HepG2 (cell line): Measurements from ENCODE around the gene FJX1. TPM values are rescaled to one million over a fixed set of nuclear protein-coding genes. Genes with fewer than 3 reads are reported as not detected.

Experiments used
- ATAC-seq: fragments of 200-7000 bp; cut with Tn5 transposase; 3 replicates; pipeline ENCODE4 v1.9.1; 2020; ENCODE audit warnings: mild to moderate bottlenecking, moderate library complexity
- BruUV-seq: library from RNA; stranded (reverse); fragments of 400-500 nt; replicated peaks from 2 replicates; lab custom pipeline; 2021; lab: Mats Ljungman, UMichigan
- CTCF ChIA-PET: fragments of 300-600 bp; formaldehyde crosslinking; extraction: SDS; loops from one replicate; lab custom pipeline; 2021; ENCODE audit warnings: low total read pairs, inconsistent platforms, low intra/inter-chr PET ratio; lab: Yijun Ruan, JAX
- POLR2A ChIA-PET: fragments of 350-600 bp; sonication (Branson Sonifier 250); formaldehyde crosslinking; loops from one replicate; lab custom pipeline; 2020; ENCODE audit warnings: antibody characterized with exemption, inconsistent platforms; lab: Yijun Ruan, JAX
- DNase-seq: peaks from one replicate; pipeline ENCODE4 v3.0.0-alpha.2; 2015; ENCODE audit warnings: low spot score
- FAIRE-seq: peaks from 3 replicates; lab custom pipeline; 2011; peaks lifted over from hg19 to GRCh38; lab: Jason Lieb, UNC
- H2AFZ ChIP-seq: one replicate; pipeline ENCODE4 v1.6.1; 2011; ENCODE audit warnings: low read length, inconsistent platforms
- H3K27ac ChIP-seq: fragments of 300-600 bp; 3 replicates; pipeline ENCODE4 v1.8.0; 2011; ENCODE audit warnings: mixed run types, mild to moderate bottlenecking, mixed read lengths, low read length, inconsistent platforms; ENCODE audit not compliant: insufficient read depth; ENCODE audit errors: extremely low read length
- H3K27me3 ChIP-seq, 2 experiments: fragments of 200-600 bp in 1 of 2; 2 replicates in 1 of 2; 3 replicates in 1 of 2; pipeline versions ENCODE4 v1.6.0 to v1.8.0; 2011; ENCODE audit warnings: low read length in 2 of 2, mild to moderate bottlenecking in 2 of 2, moderate library complexity in 2 of 2, inconsistent platforms in 1 of 2; ENCODE audit not compliant: insufficient read depth in 2 of 2, control insufficient read depth in 1 of 2
- H3K36me3 ChIP-seq, 2 experiments: fragments of 200-600 bp in 1 of 2; replicated peaks in 1 of 2; 2 replicates in 1 of 2; 3 replicates in 1 of 2; pipeline versions ENCODE4 v1.5.1 to v1.8.0; 2011; ENCODE audit warnings: low read length in 2 of 2, inconsistent platforms in 1 of 2; ENCODE audit not compliant: insufficient read depth in 2 of 2, control insufficient read depth in 1 of 2
- H3K4me1 ChIP-seq: 2 replicates; pipeline ENCODE4 v1.5.1; 2012; ENCODE audit warnings: low read length, inconsistent platforms; ENCODE audit not compliant: insufficient read depth
- H3K4me2 ChIP-seq: 2 replicates; pipeline ENCODE4 v1.6.0; 2011; ENCODE audit warnings: low read depth, low read length, inconsistent platforms
- H3K4me3 ChIP-seq, 3 experiments: fragments of 200-600 bp in 1 of 3; sonication (generic), shearing (Covaris generic) in 1 of 3; replicated peaks in 1 of 3; 2 replicates each; pipeline ENCODE4 v1.5.1; 2011 to 2016; ENCODE audit warnings: low read length in 3 of 3, inconsistent platforms in 2 of 3, low read depth in 2 of 3, mild to moderate bottlenecking in 2 of 3, control low read depth in 1 of 3, mixed read lengths in 1 of 3; ENCODE audit not compliant: insufficient read depth in 1 of 3
- H3K79me2 ChIP-seq: one replicate; pipeline ENCODE4 v1.6.1; 2011; ENCODE audit warnings: low read length, inconsistent platforms; ENCODE audit not compliant: insufficient read depth
- H3K9ac ChIP-seq: 2 replicates; pipeline ENCODE4 v1.6.0; 2011; ENCODE audit warnings: mild to moderate bottlenecking, low read depth, low read length, inconsistent platforms; ENCODE audit not compliant: insufficient read depth
- H3K9me3 ChIP-seq: 2 replicates; pipeline ENCODE4 v1.5.1; 2012; ENCODE audit warnings: mild to moderate bottlenecking, low read length
- H4K20me1 ChIP-seq: 2 replicates; pipeline ENCODE4 v1.6.0; 2011; ENCODE audit warnings: inconsistent platforms, mild to moderate bottlenecking, low read length, moderate library complexity; ENCODE audit not compliant: insufficient read depth
- CCDC6 ChIP-seq: sonication (generic); formaldehyde crosslinking; IDR thresholded peaks from 2 replicates; pipeline ENCODE4 v1.8.1; 2022; ENCODE audit warnings: mild to moderate bottlenecking, missing genetic modification reagents, moderate library complexity
- CENPT ChIP-seq: sonication (generic); formaldehyde crosslinking; IDR thresholded peaks from 2 replicates; pipeline ENCODE4 v1.8.0; 2022; ENCODE audit warnings: low read depth, mild to moderate bottlenecking, moderate library complexity, missing genetic modification reagents
- ELF1 ChIP-seq: sonication (generic); formaldehyde crosslinking; IDR thresholded peaks from 2 replicates; pipeline ENCODE4 v1.4.0; 2020; ENCODE audit warnings: missing genetic modification reagents
- GABPA ChIP-seq, 2 experiments: IDR thresholded peaks; 2 replicates each; pipeline ENCODE4 v1.6.1; 2011 to 2016; ENCODE audit warnings: low read depth in 2 of 2, low read length in 1 of 2, missing biosample characterization in 1 of 2, missing genetic modification characterization in 1 of 2
- GZF1 ChIP-seq: sonication (generic); formaldehyde crosslinking; IDR thresholded peaks from 2 replicates; pipeline ENCODE4 v1.5.1; 2020; ENCODE audit warnings: mild to moderate bottlenecking, missing genetic modification reagents
- KDM2A ChIP-seq: sonication (generic); formaldehyde crosslinking; IDR thresholded peaks from 2 replicates; pipeline ENCODE4 v1.4.0; 2020; ENCODE audit warnings: low read depth, missing genetic modification reagents, borderline replicate concordance
- NFIB ChIP-seq: sonication (generic); formaldehyde crosslinking; IDR thresholded peaks from 2 replicates; pipeline ENCODE4 v1.9.0; 2021; ENCODE audit warnings: missing genetic modification reagents, mild to moderate bottlenecking, borderline replicate concordance
- NFRKB ChIP-seq: fragments of 450-650 bp; IDR thresholded peaks from 2 replicates; pipeline ENCODE4 v1.6.1; 2017
- PLSCR1 ChIP-seq: sonication (generic); formaldehyde crosslinking; IDR thresholded peaks from 2 replicates; pipeline ENCODE4 v1.5.0; 2020; ENCODE audit warnings: missing genetic modification reagents, mild to moderate bottlenecking, borderline replicate concordance
- RBFOX2 ChIP-seq: fragments of 200-400 bp; formaldehyde crosslinking; IDR thresholded peaks from 2 replicates; pipeline ENCODE4 v1.6.1; 2017; ENCODE audit warnings: low read depth, mild to moderate bottlenecking, low read length
- YEATS2 ChIP-seq: sonication (generic); formaldehyde crosslinking; IDR thresholded peaks from 2 replicates; pipeline ENCODE4 v1.4.0; 2020; ENCODE audit warnings: missing genetic modification reagents, borderline replicate concordance
- ZNF350 ChIP-seq: sonication (generic); formaldehyde crosslinking; IDR thresholded peaks from 2 replicates; pipeline ENCODE4 v1.4.0; 2020; ENCODE audit warnings: mild to moderate bottlenecking, low read depth, missing genetic modification reagents, borderline replicate concordance
- ZXDC ChIP-seq: sonication (generic); formaldehyde crosslinking; IDR thresholded peaks from 2 replicates; pipeline ENCODE4 v1.5.0; 2020; ENCODE audit warnings: mild to moderate bottlenecking, missing genetic modification reagents
- WGBS: methylation state at CpG from one replicate; pipeline ENCODE4 v1.1.6; 2017; ENCODE audit warnings: low lambda C conversion rate; 5-methylcytosine and 5-hydroxymethylcytosine counted together
- in situ Hi-C: cut with HindIII; loops from 2 replicates; pipeline ENCODE4 v1.10.0; 2017; ENCODE audit warnings: low pct_unique_long_range_greater_than_20kb; ENCODE audit not compliant: extremely low pct_ligation_motif_present
- intact Hi-C: fragments of 100-400 bp; cut with micrococcal nuclease; formaldehyde crosslinking; loops from one replicate; pipeline ENCODE4 v1.10.0; 2022; ENCODE audit not compliant: unreplicated experiment
- polyA plus RNA-seq, 8 experiments: library from polyadenylated mRNA; depleted of rRNA in 3 of 8; stranded (reverse) in 7 of 8; unstranded in 1 of 8; fragments of >200 nt; fragmentation: Illumina TruSeq in 4 of 8; extraction: Trizol in 4 of 8; gene quantifications; 2 replicates each; pipeline versions ENCODE4 v1.2.1 to v1.2.3, GENCODE V29; 2011 to 2016; ENCODE audit warnings: low read depth in 4 of 8, missing spikeins in 1 of 8, mixed read lengths in 1 of 8; ENCODE audit not compliant: insufficient read depth in 1 of 8
- total RNA-seq, 5 experiments: library from RNA; depleted of rRNA; stranded (reverse); fragments of >200 nt; fragmentation: Illumina TruSeq; extraction: Trizol; gene quantifications; 2 replicates each; pipeline ENCODE4 v1.2.3, GENCODE V29; 2016; ENCODE audit warnings: low read depth in 1 of 5
- TF ChIP-seq, protein P1 (sequence below): IDR thresholded peaks from 2 replicates; pipeline ENCODE4 v1.6.1; 2012; ENCODE audit warnings: inconsistent platforms
- TF ChIP-seq, protein P2 (sequence below): sonication (generic); formaldehyde crosslinking; IDR thresholded peaks from 2 replicates; pipeline ENCODE4 v1.4.0; 2020; ENCODE audit warnings: mild to moderate bottlenecking, missing genetic modification reagents

Gene FJX1
- total and polyA plus RNA-seq, 2 of the 13 experiments (the other 11 are each of a cell fraction or from before 2014, with no cell fraction given): 0.40 to 0.82 TPM

DNA sequence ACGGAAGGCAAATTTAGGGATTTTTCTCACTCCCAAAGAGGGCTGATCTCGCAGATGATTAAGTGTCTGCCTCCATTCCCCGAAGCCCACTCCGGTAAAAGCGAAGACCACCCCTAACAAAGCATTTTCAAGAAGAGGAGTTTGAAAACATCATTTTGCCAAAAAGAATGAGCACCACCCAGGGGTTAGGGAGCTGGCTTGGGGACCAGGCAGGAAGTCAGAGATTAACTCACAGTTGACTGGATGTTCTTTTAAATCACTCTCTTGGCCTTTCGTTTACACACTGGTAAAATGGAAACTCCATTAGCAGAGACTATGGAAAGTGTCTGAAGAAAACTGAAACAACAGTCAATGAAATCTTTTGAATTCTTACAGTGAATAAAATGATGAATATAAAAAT lies 36.5 kb downstream of the FJX1 start (continued):
- TF ChIP-seq ZXDC (CRISPR knock-in tag) (no peak), YEATS2 (CRISPR knock-in tag) (no peak), RBFOX2 (no peak), GZF1 (CRISPR knock-in tag) (no peak), NFIB (CRISPR knock-in tag) (no peak), ZNF350 (CRISPR knock-in tag) (no peak), NFRKB (no peak)
- TF ChIP-seq, protein P1, sequence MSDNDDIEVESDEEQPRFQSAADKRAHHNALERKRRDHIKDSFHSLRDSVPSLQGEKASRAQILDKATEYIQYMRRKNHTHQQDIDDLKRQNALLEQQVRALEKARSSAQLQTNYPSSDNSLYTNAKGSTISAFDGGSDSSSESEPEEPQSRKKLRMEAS: no peak

DNA sequence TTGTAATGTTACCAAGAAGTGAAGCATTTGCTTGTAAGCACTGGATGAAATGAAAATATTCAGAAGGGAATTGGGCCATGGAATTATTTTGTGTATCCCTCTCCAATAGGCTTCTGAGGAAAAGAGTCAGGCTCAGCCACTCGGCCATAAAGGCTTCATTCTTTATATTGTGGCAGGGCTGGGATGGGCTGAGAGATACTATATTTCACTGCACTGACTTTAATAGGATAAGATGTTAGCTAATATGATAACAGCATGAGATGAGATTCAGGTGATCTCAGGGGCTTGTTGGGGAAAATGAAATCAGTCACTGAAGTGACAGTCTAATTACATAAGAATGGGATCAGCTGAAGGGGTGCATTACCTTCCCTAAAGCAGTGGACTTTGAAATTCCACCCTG lies 37.0 kb downstream of the FJX1 start:
- Histone ChIP-seq H3K4me3 (no peak overlapping the region), H3K36me3 (no peaks in the 10 kb centered on the region), H3K4me1 (no peaks in the 10 kb centered on the region; the same call in 1 of the 2 replicates), H3K27ac (no peak overlapping the region), H3K9ac (no peak overlapping the region), H4K20me1 (no peaks in the 10 kb centered on the region), H2AFZ (no peak overlapping the region), H3K4me2 (no peak overlapping the region), H3K79me2 (no peaks in the 10 kb centered on the region), H3K27me3 (peaks cover 1 to 29% of the 10 kb centered on the region in 2 experiments; a peak in 3 of 5 replicates), H3K9me3 (no peaks in the 10 kb centered on the region)
- intact Hi-C loops (no loop called here), in situ Hi-C loops (no loop called here)
- no peak for ATAC-seq
- no peak for DNase-seq
- CTCF ChIA-PET: no interaction called here
- 4% methylated on average over 1 of the region's 1 CpG for WGBS
- POLR2A ChIA-PET: no interaction called here
- no peak for FAIRE-seq
- TF ChIP-seq CENPT: no peak
- no peak for TF ChIP-seq CCDC6
- no peak for TF ChIP-seq PLSCR1
- no peak for TF ChIP-seq GABPA (IDR thresholded peaks at IDR 0.05; ENCODE audit: low read depth, low read length)
- TF ChIP-seq GABPA (CRISPR knock-in tag; IDR thresholded peaks at IDR 0.05; ENCODE audit: low read depth): no peak
- TF ChIP-seq ELF1 (CRISPR knock-in tag): no peak
- TF ChIP-seq, protein P2, sequence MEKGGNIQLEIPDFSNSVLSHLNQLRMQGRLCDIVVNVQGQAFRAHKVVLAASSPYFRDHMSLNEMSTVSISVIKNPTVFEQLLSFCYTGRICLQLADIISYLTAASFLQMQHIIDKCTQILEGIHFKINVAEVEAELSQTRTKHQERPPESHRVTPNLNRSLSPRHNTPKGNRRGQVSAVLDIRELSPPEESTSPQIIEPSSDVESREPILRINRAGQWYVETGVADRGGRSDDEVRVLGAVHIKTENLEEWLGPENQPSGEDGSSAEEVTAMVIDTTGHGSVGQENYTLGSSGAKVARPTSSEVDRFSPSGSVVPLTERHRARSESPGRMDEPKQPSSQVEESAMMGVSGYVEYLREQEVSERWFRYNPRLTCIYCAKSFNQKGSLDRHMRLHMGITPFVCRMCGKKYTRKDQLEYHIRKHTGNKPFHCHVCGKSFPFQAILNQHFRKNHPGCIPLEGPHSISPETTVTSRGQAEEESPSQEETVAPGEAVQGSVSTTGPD (CRISPR knock-in tag): no peak
- no peak for TF ChIP-seq KDM2A
- no TSS peak for BruUV-seq
